GM10248 (cell line): ENCODE results near the gene MTHFSD.

Experiments used
- CTCF ChIA-PET: fragments of 300-600 bp; sonication (Branson Sonifier 250); formaldehyde crosslinking; extraction: SDS; loops from one replicate; lab custom pipeline; 2021; ENCODE audit warnings: antibody characterized with exemption; lab: Yijun Ruan, JAX
- POLR2A ChIA-PET: fragments of 350-650 bp; sonication (Branson Sonifier 250); formaldehyde crosslinking; extraction: SDS; loops from one replicate; lab custom pipeline; 2020; ENCODE audit warnings: antibody characterized with exemption; lab: Yijun Ruan, JAX
- DNase-seq: peaks from one replicate; pipeline ENCODE4 v3.0.0; 2012; ENCODE audit errors: extremely low spot score
- TF ChIP-seq, protein P1 (sequence below): IDR thresholded peaks from 2 replicates; pipeline ENCODE4 v1.5.1; 2012; ENCODE audit warnings: mild to moderate bottlenecking, low read depth; ENCODE audit errors: extremely low read depth, missing control alignments, control extremely low read depth

MTHFSD gene

DNA sequence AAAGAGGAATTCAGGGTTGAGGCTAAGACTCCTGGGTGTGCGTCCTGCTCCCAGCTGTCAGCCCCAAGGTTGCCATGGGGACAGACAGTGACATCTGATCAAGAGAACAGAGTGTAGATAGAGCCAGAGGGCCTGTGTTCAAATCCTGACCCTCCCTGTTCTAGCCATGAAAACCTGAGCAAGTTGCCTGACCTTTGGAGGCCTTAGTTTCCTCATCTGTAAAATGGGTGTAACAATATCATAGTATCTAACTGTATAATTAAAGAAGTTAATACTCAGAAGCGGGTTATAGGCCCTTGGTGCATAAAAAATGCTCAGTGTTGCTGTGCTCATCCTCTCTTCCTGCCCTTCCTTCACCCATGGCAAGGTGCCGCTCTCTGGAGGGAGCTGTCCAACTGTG, 73.4 kb downstream of the MTHFSD start:
- DNase-seq, result no peak
- CTCF ChIA-PET, result no interaction called here
- TF ChIP-seq, protein P1, sequence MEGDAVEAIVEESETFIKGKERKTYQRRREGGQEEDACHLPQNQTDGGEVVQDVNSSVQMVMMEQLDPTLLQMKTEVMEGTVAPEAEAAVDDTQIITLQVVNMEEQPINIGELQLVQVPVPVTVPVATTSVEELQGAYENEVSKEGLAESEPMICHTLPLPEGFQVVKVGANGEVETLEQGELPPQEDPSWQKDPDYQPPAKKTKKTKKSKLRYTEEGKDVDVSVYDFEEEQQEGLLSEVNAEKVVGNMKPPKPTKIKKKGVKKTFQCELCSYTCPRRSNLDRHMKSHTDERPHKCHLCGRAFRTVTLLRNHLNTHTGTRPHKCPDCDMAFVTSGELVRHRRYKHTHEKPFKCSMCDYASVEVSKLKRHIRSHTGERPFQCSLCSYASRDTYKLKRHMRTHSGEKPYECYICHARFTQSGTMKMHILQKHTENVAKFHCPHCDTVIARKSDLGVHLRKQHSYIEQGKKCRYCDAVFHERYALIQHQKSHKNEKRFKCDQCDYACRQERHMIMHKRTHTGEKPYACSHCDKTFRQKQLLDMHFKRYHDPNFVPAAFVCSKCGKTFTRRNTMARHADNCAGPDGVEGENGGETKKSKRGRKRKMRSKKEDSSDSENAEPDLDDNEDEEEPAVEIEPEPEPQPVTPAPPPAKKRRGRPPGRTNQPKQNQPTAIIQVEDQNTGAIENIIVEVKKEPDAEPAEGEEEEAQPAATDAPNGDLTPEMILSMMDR, result no peak
- POLR2A ChIA-PET, result no interaction called here

DNA sequence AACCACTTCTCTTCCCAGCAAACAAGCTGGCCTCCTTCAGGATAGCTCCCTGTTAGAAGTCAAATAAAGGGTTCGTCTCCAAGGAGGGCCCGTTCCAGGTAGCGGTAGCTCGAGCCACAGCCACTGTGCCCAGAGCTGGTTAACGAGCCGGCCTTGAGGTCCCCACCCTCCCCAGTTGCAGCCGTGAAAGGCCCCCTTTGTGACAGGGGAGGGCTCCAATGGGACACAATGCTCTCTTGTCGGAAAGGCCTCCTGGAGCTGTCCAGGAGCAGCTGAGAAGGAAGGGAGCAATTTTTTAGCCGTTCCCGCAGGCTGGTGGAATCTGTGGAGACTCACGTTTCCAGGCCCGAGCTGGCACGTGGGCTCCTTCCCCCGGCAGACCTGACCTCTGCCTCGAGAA, 74.6 kb downstream of the MTHFSD start:
- CTCF ChIA-PET, result no interaction called here
- TF ChIP-seq, protein P1, result no peak
- DNase-seq, result no peak
- POLR2A ChIA-PET, result no interaction called here
